Loucy (cell line): ENCODE results near the gene COG2.

ENCODE experiments used
- EZH2phosphoT487 ChIP-seq: fragments of 200-600 bp; IDR thresholded peaks from 2 replicates; pipeline ENCODE4 v1.6.1; 2018; ENCODE audit warnings: antibody characterized with exemption, mild to moderate bottlenecking, moderate library complexity, borderline replicate concordance
- TF ChIP-seq, protein P1 (sequence below): fragments of 200-600 bp; sonication (generic); conservative IDR thresholded peaks from 2 replicates; pipeline ENCODE4 v1.5.1; 2014; ENCODE audit warnings: mild to moderate bottlenecking, antibody characterized with exemption, low read length

DNA sequence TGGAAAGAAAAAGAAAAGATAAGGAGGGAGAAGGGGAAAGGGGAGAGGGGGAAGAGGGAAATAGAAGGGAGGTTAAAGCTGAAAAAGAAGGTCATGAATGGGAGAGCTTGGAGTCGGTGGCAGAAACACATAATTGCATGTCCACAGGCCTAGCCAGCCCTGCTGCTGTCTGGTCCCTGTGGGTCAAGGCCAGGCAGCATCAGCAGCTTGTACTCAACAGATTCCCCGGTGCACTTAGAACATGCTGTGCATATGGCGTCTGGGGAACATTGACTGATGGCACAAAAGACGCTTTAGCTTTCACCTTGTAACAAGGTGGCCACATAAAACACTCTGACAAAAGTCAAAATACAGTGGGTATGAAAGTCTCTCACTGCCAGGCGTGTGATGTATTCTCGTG, 25.9 kb downstream of the COG2 start:
- TF ChIP-seq, protein P1, sequence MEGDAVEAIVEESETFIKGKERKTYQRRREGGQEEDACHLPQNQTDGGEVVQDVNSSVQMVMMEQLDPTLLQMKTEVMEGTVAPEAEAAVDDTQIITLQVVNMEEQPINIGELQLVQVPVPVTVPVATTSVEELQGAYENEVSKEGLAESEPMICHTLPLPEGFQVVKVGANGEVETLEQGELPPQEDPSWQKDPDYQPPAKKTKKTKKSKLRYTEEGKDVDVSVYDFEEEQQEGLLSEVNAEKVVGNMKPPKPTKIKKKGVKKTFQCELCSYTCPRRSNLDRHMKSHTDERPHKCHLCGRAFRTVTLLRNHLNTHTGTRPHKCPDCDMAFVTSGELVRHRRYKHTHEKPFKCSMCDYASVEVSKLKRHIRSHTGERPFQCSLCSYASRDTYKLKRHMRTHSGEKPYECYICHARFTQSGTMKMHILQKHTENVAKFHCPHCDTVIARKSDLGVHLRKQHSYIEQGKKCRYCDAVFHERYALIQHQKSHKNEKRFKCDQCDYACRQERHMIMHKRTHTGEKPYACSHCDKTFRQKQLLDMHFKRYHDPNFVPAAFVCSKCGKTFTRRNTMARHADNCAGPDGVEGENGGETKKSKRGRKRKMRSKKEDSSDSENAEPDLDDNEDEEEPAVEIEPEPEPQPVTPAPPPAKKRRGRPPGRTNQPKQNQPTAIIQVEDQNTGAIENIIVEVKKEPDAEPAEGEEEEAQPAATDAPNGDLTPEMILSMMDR = no peak
- TF ChIP-seq EZH2phosphoT487 = no peak
